Cardiac fibroblast (primary cell): ENCODE measurements around the gene LHPP.

Experiments
- DNase-seq, 2 donors: peaks; one replicate each; pipeline versions ENCODE4 v3.0.0 to v3.0.0-alpha.2; 2010; ENCODE audit warnings: low read depth in 2 of 2
- H3K4me3 ChIP-seq, 2 donors: replicated peaks in 1 of 2; 1 replicate in 1 of 2; 2 replicates in 1 of 2; pipeline ENCODE4 v1.5.1; 2011; ENCODE audit warnings: low read depth in 2 of 2, low read length in 2 of 2, mild to moderate bottlenecking in 2 of 2, moderate library complexity in 1 of 2
- TF ChIP-seq, protein P1 (sequence below): IDR thresholded peaks from one replicate; pipeline ENCODE4 v1.5.1; 2011; ENCODE audit warnings: low read depth, mild to moderate bottlenecking, low read length, inconsistent platforms

The LHPP gene

DNA sequence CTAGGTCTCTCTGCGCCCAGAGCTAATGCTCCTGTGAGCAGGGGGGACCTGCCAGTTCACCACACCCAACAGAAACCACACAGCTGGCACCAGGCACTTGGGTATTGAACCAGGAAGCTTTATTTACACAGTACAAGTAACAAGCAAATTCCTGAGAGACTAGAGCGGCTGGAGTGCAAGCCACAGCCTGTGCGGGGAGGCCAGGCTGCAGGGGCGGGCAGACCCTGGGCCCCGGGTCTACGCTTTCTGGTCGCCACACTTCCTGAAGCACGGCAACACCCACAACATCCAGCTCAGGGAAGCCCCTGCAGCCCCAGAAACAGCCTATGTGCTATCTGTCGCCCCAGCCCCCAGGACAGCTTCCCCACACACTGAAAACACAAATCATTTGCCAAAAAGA, 157.6 kb downstream of the LHPP start:
- no peak for DNase-seq
- H3K4me3 ChIP-seq: no peak overlapping the region
- TF ChIP-seq, protein P1, sequence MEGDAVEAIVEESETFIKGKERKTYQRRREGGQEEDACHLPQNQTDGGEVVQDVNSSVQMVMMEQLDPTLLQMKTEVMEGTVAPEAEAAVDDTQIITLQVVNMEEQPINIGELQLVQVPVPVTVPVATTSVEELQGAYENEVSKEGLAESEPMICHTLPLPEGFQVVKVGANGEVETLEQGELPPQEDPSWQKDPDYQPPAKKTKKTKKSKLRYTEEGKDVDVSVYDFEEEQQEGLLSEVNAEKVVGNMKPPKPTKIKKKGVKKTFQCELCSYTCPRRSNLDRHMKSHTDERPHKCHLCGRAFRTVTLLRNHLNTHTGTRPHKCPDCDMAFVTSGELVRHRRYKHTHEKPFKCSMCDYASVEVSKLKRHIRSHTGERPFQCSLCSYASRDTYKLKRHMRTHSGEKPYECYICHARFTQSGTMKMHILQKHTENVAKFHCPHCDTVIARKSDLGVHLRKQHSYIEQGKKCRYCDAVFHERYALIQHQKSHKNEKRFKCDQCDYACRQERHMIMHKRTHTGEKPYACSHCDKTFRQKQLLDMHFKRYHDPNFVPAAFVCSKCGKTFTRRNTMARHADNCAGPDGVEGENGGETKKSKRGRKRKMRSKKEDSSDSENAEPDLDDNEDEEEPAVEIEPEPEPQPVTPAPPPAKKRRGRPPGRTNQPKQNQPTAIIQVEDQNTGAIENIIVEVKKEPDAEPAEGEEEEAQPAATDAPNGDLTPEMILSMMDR: no peak

DNA sequence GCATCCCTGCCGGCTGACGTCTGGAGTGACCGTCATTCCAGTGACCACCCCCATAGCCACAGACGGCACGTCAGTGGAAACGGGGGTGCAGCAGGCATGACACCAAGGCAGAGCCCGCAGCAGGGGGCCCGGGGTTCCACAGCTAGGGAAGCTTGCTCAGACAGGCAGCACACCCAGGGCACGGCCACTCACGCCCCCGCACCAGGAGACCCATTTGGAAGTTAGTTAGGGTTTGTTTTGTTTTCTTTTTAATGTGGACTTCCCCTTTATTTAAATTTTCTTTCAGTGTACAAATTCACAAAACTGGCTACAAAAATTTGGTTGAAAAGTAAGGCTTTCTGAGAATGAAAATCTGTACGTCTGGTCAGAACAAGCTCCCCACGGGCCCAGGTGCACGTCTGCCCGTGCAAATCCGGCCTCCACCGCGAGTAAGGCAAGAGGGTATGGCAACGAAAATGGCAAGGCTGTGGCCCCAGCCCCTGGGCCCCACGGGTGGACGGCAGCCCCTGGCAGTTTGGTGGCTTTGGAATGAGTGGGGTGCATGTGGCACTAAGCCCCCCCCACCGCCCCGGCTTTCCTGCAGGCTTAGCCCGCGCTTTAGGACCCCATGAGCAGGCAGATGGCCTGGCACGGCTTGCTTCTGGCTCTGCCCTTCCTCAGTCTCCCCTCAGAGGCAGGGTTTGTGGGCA, 158.3 kb downstream of the LHPP start:
- TF ChIP-seq, protein P1: no peak
- H3K4me3 ChIP-seq: no peak overlapping the region
- no peak for DNase-seq

DNA sequence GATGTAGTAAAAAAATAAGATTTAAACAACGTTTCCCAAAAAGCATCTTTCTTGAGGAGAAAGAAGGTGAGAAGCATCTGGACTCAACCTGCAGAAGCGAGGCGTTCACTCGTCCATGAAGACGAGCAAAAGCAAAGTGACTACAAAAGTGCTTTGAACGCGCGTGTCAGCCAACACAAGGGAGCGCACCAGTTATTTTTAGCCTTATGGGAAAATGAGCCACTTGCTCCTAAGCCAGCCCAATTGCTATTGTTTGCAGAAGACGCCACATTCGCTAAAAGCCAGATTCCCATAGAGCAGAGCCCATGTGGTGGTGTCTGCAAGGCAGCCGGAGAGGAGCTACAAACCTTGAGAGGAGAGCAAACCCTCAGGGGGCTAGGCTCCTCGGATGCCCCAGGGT, 160.0 kb downstream of the LHPP start:
- TF ChIP-seq, protein P1: no peak
- no peak overlapping the region for H3K4me3 ChIP-seq
- DNase-seq: no peak

DNA sequence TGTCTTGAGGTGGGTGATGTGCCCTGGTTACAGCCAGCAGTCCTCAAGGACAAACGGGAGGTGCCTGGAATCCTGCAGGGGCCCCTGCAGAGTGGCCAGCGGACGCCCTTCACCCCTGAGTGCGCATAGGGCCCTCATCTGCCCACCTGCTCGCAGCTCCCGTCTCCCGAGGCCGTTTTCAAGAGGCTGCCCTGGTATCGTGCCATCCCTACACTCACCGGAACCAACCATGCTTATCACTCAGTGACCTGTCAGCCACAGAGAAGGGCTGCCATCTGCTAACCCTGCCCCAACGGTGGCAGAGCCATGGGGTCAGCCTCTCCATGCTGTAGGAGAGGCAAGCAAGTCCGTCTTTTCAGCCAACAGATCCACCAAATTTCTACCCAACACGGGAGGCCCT, 160.5 kb downstream of the LHPP start:
- no peak overlapping the region for H3K4me3 ChIP-seq
- TF ChIP-seq, protein P1: no peak

DNA sequence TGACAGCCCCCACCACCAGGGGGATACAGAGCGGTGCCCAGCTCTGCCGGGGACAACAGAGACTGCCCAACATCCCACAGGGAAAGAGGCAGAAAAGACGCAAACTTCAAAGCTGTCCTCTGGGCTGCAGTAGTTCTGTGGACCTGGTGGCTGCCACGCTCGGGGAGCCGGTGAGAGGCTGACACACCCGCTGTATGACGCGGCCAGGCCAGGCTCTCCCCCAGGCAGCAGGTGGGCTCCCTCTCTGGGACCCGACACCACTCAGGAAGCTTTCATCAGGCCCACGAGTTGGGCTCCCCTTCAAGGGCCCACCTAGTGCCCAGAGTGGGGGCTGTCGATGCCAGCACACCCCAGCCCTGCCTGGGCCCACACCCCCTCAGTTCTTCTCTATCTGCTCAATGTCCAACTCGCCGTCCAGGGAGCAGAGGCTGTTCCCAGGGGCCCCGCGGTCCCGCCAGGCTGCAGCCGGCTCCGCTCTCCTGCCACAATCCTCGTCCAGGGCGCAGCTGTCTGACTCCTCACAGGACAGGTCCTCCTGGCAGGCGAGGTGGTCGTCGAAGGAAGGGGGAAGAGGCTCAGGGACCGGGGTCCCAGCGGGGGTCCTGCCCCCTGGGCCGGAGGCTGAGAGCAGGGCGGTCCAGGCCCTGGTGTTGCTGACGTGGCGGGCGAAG, 161.4 kb downstream of the LHPP start:
- TF ChIP-seq, protein P1: no peak
- no peak for DNase-seq
- H3K4me3 ChIP-seq: no peak overlapping the region

More for the DNA sequence above, 160.5 kb downstream of the LHPP start:
- no peak for DNase-seq

DNA sequence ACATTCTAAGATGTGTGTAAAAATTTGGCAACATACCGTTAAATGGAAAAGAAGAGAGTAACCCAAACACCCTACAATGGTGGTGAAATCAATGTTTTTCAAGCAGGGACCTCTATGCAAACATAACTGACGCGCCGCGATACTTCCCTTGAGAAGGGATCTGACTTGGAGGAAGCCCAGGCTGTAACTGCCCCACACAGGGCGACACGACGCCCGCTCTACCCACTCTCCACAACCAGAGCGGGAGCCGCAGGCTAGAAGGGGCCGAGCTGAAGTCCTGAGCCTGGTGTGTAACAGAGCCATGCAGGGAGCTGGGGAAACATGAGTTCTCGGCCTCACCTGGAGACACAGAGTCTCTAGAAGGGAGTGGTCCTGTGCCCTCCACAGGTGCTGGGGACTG, 162.4 kb downstream of the LHPP start:
- no peak for DNase-seq
- no peak overlapping the region for H3K4me3 ChIP-seq
- TF ChIP-seq, protein P1: no peak
